HL-60 (cell line): Measurements from ENCODE around the gene PTPN1.

Source experiments
- DNase-seq, 2 experiments: peaks; one replicate each; pipeline ENCODE4 v3.0.0-alpha.2; 2010 to 2020; ENCODE audit warnings: low read depth in 1 of 2, low spot score in 1 of 2
- H3K27ac ChIP-seq: fragments of 250-450 bp; sonication (Bioruptor Pico); replicated peaks from 2 replicates; pipeline ENCODE4 v1.5.1; 2020; ENCODE audit warnings: mild to moderate bottlenecking, moderate library complexity
- H3K27me3 ChIP-seq: fragments of 250-450 bp; sonication (Bioruptor Pico); 2 replicates; pipeline ENCODE4 v1.5.1; 2021; ENCODE audit warnings: mild to moderate bottlenecking, moderate library complexity; ENCODE audit not compliant: insufficient read depth, poor library complexity, severe bottlenecking
- H3K4me3 ChIP-seq: replicated peaks from 2 replicates; pipeline ENCODE4 v1.5.1; 2011; ENCODE audit warnings: mild to moderate bottlenecking, control low read depth, low read length; ENCODE audit not compliant: insufficient read depth
- GABPA ChIP-seq: IDR thresholded peaks from 2 replicates; pipeline ENCODE4 v1.6.1; 2012; ENCODE audit warnings: low read depth
- POLR2AphosphoS5 ChIP-seq: IDR thresholded peaks from 2 replicates; pipeline ENCODE4 v1.6.1; 2012; ENCODE audit warnings: low read depth
- SPI1 ChIP-seq: IDR thresholded peaks from 2 replicates; pipeline ENCODE4 v1.6.1; 2012; ENCODE audit warnings: low read depth, mild to moderate bottlenecking, borderline replicate concordance
- TF ChIP-seq, protein P1 (sequence below): IDR thresholded peaks from 2 replicates; pipeline ENCODE4 v1.6.1; 2012; ENCODE audit warnings: low read depth; ENCODE audit not compliant: insufficient replicate concordance
- TF ChIP-seq, protein P2 (sequence below): IDR thresholded peaks from one replicate; pipeline ENCODE4 v1.5.1; 2011; ENCODE audit warnings: low read length, control low read depth, inconsistent platforms; ENCODE audit not compliant: insufficient read depth

PTPN1 gene

DNA sequence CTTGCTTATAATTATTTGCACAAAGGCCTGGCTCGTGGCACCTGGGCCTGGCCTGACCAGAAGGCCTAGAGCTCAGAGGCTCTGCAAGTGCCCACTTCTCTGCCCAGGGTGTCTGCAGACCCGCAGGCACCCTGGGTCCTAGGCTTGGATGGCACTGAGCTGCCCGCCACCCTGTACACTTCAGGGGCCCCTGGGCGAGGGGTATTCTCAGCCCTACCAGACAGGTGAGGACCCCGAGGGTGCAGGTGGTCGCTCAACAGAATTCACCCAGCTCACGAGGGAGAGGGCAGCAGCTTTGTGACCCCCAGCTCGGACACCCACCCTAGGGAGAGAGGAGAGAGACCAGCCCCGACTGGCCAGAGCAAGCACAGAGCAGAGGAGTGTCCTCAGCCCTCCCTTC is 97.3 kb downstream of the PTPN1 start:
- TF ChIP-seq, protein P1, sequence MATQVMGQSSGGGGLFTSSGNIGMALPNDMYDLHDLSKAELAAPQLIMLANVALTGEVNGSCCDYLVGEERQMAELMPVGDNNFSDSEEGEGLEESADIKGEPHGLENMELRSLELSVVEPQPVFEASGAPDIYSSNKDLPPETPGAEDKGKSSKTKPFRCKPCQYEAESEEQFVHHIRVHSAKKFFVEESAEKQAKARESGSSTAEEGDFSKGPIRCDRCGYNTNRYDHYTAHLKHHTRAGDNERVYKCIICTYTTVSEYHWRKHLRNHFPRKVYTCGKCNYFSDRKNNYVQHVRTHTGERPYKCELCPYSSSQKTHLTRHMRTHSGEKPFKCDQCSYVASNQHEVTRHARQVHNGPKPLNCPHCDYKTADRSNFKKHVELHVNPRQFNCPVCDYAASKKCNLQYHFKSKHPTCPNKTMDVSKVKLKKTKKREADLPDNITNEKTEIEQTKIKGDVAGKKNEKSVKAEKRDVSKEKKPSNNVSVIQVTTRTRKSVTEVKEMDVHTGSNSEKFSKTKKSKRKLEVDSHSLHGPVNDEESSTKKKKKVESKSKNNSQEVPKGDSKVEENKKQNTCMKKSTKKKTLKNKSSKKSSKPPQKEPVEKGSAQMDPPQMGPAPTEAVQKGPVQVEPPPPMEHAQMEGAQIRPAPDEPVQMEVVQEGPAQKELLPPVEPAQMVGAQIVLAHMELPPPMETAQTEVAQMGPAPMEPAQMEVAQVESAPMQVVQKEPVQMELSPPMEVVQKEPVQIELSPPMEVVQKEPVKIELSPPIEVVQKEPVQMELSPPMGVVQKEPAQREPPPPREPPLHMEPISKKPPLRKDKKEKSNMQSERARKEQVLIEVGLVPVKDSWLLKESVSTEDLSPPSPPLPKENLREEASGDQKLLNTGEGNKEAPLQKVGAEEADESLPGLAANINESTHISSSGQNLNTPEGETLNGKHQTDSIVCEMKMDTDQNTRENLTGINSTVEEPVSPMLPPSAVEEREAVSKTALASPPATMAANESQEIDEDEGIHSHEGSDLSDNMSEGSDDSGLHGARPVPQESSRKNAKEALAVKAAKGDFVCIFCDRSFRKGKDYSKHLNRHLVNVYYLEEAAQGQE, result no peak
- TF ChIP-seq, protein P2, sequence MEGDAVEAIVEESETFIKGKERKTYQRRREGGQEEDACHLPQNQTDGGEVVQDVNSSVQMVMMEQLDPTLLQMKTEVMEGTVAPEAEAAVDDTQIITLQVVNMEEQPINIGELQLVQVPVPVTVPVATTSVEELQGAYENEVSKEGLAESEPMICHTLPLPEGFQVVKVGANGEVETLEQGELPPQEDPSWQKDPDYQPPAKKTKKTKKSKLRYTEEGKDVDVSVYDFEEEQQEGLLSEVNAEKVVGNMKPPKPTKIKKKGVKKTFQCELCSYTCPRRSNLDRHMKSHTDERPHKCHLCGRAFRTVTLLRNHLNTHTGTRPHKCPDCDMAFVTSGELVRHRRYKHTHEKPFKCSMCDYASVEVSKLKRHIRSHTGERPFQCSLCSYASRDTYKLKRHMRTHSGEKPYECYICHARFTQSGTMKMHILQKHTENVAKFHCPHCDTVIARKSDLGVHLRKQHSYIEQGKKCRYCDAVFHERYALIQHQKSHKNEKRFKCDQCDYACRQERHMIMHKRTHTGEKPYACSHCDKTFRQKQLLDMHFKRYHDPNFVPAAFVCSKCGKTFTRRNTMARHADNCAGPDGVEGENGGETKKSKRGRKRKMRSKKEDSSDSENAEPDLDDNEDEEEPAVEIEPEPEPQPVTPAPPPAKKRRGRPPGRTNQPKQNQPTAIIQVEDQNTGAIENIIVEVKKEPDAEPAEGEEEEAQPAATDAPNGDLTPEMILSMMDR, result no peak
- TF ChIP-seq SPI1, result no peak
- TF ChIP-seq POLR2AphosphoS5, result no peak
- no peak for TF ChIP-seq GABPA
- DNase-seq, result no peak
- no peak overlapping the region for H3K4me3 ChIP-seq
- no peak overlapping the region for H3K27ac ChIP-seq
- H3K27me3 ChIP-seq, result no peaks in the 10 kb centered on the region

DNA sequence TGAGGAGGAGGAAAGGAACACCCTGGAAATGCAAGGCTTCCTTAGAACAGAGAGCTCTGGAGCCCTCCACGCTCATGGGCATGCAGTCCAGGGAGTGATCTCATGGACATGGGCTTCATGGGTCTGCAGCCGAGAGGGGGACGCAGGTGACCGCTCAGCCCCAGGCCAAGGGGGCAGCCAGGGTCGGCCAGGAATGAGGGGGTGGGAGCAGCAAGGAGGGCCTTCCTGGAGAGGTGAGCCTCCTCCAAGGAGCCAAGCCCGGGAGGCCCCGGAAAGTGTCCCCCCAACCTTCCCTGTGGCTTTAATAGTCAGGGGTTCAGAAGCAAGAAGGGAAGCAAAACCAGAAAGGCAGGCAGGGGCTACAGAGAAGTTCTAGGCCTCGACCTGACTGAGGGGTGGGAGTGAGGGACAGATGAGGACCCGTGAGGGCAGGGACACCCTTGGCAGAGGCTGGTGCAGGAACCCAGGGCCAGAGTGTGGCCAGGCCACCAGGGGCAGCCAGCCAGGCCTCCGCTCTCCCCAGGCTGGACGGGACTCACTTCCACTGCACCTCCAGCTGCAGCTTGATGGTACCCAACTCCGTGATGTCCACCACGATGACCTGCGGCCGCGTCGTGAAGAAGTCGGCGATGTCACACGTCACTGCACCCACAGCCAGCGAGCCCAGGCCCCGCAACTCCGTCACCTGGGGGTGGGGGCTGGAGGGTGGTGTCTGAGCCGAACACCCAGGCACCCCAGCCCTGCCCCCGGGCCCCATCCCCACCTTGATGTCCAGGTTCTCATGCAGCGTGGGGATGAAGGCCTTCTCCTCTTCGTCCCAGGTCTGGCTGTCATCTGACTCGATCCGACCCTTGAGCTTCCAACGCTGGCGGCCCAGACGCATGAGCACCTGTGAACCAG is 97.9 kb downstream of the PTPN1 start:
- Histone ChIP-seq H3K27me3 (no peaks in the 10 kb centered on the region), H3K4me3 (no peak overlapping the region), H3K27ac (no peak overlapping the region)
- TF ChIP-seq, protein P1, result no peak
- TF ChIP-seq POLR2AphosphoS5 (no peak), SPI1 (no peak), GABPA (no peak)
- TF ChIP-seq, protein P2, result no peak
- DNase-seq, result no peak

DNA sequence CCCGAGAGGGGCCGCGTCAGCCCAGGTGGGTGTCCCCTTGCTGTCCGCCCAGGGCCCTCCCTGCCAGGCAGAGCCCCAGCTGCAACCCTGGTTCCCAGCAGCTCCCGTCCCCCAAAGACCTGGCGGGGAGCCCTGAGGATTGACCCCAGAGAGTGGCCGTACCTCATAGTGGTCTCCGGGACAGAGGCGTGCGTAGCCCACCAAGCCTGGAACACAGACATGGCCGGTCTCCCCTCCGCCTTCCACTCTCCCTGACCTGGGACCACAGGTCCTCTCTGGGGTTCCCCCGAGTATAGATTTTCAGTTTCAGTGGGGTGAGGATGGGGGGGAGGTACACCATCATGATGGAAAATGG is 98.5 kb downstream of the PTPN1 start:
- Histone ChIP-seq H3K27ac (no peak overlapping the region), H3K27me3 (no peaks in the 10 kb centered on the region), H3K4me3 (no peak overlapping the region)
- TF ChIP-seq, protein P1, result no peak
- TF ChIP-seq, protein P2, result no peak
- TF ChIP-seq SPI1 (no peak), GABPA (no peak), POLR2AphosphoS5 (no peak)
- no peak for DNase-seq
